HG03439 (cell line): ENCODE measurements around the gene PPP1R14B.

Source experiments
- ATAC-seq: cut with Tn5 transposase; IDR thresholded peaks from one replicate; pipeline ENCODE4 v1.9.1; 2021; ENCODE audit warnings: mild to moderate bottlenecking, moderate library complexity; ENCODE audit not compliant: unreplicated experiment

The PPP1R14B gene

GRCh38 chr11:64218628-64219353 is 28.0 kb downstream of the PPP1R14B start:
- ATAC-seq, result no peak

DNA sequence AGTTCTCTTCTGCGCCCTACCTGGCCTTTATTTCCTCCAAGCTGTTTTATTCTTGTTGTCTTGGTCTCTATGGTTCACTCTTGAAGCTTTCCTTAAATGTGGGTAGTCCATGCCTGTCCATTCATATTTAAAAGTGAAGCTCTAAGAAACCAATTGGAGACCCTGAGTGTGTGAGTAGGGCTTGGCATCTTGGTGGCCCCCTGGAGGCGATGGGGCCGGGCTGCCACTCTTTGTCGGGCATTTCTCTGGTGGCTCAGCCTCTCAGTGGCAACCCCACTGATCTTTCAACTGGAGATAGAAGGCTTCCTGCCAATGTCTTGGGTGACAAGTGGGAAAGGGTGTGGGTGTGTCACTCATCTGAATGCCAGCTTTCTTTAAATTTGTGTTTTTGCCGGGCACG is 29.9 kb downstream of the PPP1R14B start:
- no peak for ATAC-seq

GRCh38 chr11:64211181-64211872 is 35.4 kb downstream of the PPP1R14B start:
- ATAC-seq, result no peak

DNA sequence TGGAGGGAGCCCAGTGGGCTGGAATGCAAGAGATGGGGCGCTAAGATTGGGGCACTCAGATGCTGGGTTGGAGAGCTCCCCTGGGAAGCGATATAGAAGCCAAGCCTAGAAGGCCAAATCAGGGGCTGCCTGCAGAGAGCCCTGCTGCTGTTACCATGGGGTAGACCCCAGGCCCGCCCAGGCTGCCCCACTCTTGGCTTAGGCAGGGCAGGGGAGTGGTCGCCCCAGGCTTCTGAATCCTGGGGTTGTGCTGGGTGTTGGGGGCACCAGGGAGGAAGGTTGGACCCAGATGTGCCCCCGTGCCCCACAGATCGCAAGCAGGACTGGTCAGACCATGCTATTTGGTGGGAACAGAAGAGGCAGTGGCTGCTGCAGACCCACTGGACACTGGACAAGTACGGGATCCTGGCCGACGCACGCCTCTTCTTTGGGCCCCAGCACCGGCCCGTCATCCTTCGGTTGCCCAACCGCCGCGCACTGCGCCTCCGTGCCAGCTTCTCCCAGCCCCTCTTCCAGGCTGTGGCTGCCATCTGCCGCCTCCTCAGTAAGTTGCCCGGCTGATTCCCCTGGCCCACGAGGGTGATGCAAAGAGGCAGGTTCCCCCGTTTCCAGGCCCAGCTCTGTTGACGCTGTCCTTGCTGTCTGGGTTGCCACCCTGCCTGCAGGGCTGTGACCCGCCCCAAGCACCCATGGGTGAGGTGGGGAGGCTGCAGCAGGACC is 36.3 kb downstream of the PPP1R14B start:
- ATAC-seq, result no peak

GRCh38 chr11:64209563-64209843 is 37.2 kb downstream of the PPP1R14B start:
- ATAC-seq, result no peak

GRCh38 chr11:64208796-64209562 is 37.8 kb downstream of the PPP1R14B start:
- no peak for ATAC-seq

DNA sequence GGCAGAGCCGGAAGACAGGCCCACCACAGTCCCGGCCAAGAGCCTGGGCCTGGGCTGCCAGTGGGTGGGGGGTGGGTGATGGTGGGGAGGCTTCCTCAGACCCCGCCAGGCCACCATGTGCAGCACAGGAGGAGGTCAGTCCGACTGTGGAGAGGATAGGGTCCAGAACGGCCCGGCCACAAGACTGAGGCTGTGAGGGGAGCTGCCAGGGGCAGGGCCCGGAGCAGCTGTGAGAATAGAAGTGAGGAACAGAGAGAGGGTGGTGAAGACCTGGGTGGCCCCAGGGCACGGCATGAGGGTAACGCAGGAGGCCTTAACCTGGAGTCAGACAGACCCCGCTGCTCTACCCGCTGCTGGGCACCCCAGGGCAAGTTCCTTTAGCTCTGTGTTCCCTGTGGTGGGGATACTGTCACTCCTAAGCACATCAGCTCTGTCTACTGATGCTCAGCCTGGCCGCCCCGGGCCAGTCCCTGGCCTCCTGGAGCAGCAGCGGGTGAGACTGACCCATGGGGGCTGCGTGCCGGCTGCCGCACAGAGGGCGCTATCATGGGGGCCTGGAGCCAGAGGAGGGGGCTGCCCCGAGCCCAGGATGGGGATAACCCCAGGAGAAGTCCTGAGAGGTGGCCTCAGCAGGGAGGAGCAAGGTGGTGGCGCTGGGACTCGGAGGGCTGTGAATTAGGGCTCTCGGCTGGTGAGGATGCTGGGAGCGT is 38.5 kb downstream of the PPP1R14B start:
- no peak for ATAC-seq

GRCh38 chr11:64207256-64208085 is 39.3 kb downstream of the PPP1R14B start:
- ATAC-seq, result no peak

DNA sequence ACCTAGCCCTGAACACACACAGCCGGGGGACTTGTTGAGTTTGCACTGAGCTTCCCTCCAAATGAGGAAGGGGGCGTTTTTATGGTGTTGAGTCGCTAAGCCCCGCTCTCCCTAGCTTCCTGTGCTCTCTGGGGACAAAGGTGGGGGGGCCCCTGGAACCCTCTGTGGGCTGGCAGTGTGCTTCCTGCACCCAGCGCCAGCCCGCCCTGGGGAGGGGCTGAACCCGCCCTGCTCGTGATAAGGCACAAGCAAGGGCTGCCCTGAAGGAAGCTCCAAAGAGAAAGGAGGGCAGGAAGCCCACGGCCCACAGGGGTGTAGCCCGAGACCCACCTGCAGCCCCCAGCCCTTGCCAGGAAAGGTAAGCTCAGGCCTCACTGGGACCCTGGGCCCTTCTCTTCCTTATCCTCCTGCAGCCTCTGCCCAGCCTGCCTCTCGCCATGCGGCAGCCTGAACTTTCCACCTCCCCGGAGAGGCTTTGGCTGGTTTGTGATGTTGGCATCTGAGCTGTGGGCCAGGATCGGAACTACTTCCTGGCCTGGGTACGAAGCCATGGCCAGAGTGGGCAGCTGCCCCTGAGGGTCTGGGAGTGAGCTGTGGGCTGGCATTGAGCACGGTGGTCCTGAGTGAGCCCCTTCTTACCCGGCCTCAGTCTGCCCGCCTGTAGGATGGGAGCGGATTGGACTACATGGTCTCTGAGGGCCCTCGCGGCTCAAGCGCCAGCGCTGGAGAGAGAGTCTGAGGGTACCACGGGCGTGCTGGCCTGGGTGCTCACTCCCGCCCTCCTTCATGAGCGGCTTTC is 40.1 kb downstream of the PPP1R14B start, which contains the start of gene FERMT3:
TSS of gene FERMT3 (plus strand) at position 265 of the 799 bp plus-strand sequence. CDS start 644 bp downstream, outside the sequence.
- no peak for ATAC-seq

- ATAC-seq, result no peak
Measured at GRCh38 chr11:64204464-64204989, 42.2 kb downstream of the PPP1R14B start.

GRCh38 chr11:64204080-64204440 is 42.7 kb downstream of the PPP1R14B start:
- ATAC-seq, result no peak

- ATAC-seq, result no peak
Measured at GRCh38 chr11:64203421-64204079, 43.2 kb downstream of the PPP1R14B start.

DNA sequence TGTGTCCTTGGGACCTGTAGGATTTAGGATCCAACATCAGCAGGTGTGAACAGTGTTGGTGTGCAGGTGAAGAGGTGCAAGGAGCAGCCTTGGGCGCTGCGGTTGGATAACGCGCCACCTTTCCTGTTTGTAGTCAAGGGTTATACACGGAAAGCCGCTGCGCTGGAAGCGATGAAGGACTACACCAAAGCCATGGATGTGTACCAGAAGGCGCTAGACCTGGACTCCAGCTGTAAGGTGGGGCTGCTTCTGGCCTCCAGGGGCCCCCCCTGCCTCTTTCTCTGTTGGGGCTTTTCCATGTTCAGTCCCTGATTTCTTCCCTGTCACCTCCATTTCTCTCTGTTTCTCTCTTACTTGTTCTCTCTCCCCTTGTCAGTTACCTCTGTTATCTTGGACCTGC is 43.8 kb downstream of the PPP1R14B start:
- ATAC-seq, result no peak

DNA sequence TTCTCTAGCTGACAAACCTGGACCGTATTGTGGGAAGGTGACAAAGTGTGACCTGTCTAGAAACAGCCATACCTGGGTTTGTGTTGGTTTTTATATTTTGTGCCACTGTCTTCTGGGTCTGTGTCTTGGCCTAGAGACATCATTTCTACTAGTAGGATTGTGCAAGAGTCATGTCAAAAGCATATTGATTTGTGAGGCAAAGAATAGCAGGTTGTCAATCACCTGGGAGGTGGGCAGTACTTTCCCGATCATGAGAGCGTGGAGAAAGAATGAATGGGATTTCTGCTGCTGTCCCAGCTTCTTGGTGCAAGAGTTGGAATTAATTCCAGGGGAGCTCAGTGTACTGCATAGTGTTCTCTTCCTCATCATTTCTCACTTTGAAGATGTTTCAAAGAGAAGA is 45.2 kb downstream of the PPP1R14B start:
- ATAC-seq, result no peak

DNA sequence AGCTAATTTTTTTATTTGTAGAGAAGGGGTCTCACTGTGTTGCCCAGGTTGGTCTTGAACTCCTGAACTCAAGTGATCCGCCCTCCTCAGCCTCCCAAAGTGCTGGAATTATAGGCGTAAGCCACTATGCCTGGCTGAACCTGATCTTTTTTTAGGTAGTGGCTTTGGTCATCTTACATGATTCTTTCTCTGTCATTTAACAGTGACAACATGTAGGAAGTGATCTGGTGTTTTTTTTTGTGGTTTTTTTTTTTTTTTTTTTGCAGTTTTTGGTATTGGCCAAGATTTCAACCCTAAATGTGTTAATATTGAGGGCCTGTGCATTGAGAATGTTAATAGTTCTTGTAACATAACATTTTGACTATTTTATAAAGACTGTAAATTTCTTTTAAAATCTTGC is 48.2 kb downstream of the PPP1R14B start:
- no peak for ATAC-seq

GRCh38 chr11:64196626-64197025 is 50.1 kb downstream of the PPP1R14B start:
- no peak for ATAC-seq
